ENCODE data around the gene MFAP5.

The MFAP5 gene

DNA sequence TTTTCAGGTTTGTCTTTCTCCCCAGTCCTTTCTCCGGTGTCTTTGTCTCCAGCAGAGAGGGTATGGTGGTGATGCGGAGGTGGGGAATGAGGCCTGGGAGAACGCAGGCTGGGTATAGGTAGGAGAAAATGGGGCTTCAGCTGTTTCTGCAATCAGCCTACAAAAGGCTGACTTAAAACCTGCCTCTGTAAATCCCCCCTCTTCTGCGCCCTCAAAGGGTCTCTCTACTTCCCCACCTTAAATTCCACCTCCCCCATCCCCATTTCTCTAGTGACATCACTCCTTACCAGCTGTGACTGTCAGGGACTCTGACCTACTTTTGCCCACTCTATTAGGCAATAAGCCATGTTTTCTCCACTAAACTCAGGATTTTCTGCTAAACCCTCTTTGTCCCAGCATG lies 27.1 kb upstream of the MFAP5 start:
- TF ChIP-seq, protein P1, sequence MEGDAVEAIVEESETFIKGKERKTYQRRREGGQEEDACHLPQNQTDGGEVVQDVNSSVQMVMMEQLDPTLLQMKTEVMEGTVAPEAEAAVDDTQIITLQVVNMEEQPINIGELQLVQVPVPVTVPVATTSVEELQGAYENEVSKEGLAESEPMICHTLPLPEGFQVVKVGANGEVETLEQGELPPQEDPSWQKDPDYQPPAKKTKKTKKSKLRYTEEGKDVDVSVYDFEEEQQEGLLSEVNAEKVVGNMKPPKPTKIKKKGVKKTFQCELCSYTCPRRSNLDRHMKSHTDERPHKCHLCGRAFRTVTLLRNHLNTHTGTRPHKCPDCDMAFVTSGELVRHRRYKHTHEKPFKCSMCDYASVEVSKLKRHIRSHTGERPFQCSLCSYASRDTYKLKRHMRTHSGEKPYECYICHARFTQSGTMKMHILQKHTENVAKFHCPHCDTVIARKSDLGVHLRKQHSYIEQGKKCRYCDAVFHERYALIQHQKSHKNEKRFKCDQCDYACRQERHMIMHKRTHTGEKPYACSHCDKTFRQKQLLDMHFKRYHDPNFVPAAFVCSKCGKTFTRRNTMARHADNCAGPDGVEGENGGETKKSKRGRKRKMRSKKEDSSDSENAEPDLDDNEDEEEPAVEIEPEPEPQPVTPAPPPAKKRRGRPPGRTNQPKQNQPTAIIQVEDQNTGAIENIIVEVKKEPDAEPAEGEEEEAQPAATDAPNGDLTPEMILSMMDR (IDR thresholded peaks at IDR 0.05; ENCODE audit: borderline replicate concordance, insufficient read depth, low read depth, low read length) = no peak
- no peak overlapping the region for H3K4me3 ChIP-seq (ENCODE audit: low read depth, low read length)

- no peak overlapping the region for H3K4me3 ChIP-seq (ENCODE audit: low read depth, low read length)
- TF ChIP-seq, protein P1 (IDR thresholded peaks at IDR 0.05; ENCODE audit: borderline replicate concordance, insufficient read depth, low read depth, low read length) = no peak
Measured at GRCh38 chr12:8687846-8688601, 25.4 kb upstream of the MFAP5 start.

GRCh38 chr12:8685051-8685450 lies 22.4 kb upstream of the MFAP5 start:
- TF ChIP-seq, protein P1 (IDR thresholded peaks at IDR 0.05; ENCODE audit: borderline replicate concordance, insufficient read depth, low read depth, low read length) = no peak
- no peak overlapping the region for H3K4me3 ChIP-seq (ENCODE audit: low read depth, low read length)

GRCh38 chr12:8681129-8681884 lies 18.7 kb upstream of the MFAP5 start:
- TF ChIP-seq, protein P1 (IDR thresholded peaks at IDR 0.05; ENCODE audit: borderline replicate concordance, insufficient read depth, low read depth, low read length) = no peak
- H3K4me3 ChIP-seq (ENCODE audit: low read depth, low read length) = no peak overlapping the region

DNA sequence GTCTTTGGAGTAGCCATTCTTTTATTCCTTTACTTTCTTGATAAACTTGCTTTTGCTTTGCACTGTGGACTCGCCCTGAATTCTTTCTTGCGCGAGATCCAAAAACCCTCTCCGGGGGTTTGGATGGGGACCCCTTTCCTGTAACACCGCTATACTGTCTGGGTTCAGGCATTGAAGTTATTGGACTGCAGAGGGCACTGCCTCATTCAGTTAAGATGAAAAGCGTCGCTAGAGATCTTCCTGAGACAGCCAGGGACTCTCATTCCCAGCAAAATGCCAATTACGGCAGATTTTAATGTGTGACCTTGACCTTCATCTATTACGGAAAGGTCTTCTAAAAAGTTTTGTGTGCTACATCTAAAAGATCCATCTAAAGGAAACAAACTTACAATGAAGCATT lies 17.9 kb upstream of the MFAP5 start:
- no peak overlapping the region for H3K4me3 ChIP-seq (ENCODE audit: low read depth, low read length)
- TF ChIP-seq, protein P1 (IDR thresholded peaks at IDR 0.05; ENCODE audit: borderline replicate concordance, insufficient read depth, low read depth, low read length) = no peak

DNA sequence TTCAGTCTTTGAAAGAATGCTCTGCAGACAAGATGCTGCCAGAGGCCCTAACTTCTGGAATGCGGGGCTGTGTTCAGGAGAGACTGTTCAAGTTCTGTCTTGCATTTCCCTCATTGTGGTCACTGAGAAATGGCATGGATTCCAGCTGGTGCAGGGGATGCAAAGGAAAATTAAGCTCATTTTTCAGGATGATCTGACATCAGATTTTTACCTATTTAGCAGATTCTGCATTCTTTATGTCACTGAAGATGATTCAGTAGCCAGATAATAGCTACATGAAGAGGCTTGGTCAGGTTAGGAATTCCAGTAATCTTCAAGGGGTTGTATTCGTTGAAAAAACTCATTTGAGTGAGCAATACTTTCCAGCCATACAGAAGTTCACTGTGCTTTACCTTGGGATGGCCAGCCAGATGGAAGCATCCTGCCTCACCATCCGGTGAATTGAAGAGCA lies 16.1 kb upstream of the MFAP5 start:
- no peak overlapping the region for H3K4me3 ChIP-seq (ENCODE audit: low read depth, low read length)
- TF ChIP-seq, protein P1 (IDR thresholded peaks at IDR 0.05; ENCODE audit: borderline replicate concordance, insufficient read depth, low read depth, low read length) = no peak

All from GM12875 (cell line).